ENCODE data around the gene NCAPG2. TPM values are rescaled to one million over a fixed set of nuclear protein-coding genes. Genes with fewer than 3 reads are reported as not detected.

NCAPG2 gene
- polyA plus RNA-seq, 3 donors = 1.1 to 3.1 (median 1.7) TPM

- no peak overlapping the region for H3K4me3 ChIP-seq (replicated peaks in 1 of 3; ENCODE audit: low read depth in 2 of 3, low read length in 3 of 3)
- no peaks in the 10 kb centered on the region for H3K9me3 Mint-ChIP-seq
- peaks cover 10 to 12% of the 10 kb centered on the region in 2 donors for H3K4me1 ChIP-seq (ENCODE audit: control insufficient read depth in 1 of 2, insufficient read depth in 2 of 2, low read length in 2 of 2)
- H3K4me3 Mint-ChIP-seq = no peak overlapping the region
- H3K27me3 ChIP-seq (ENCODE audit: control insufficient read depth in 2 of 2, insufficient read depth in 2 of 2, low read length in 2 of 2) = no peaks in the 10 kb centered on the region
- peaks cover 1 to 11% of the 10 kb centered on the region in 2 donors for H3K36me3 ChIP-seq (replicated peaks in 1 of 2; ENCODE audit: control insufficient read depth in 1 of 2, insufficient read depth in 2 of 2, low read length in 2 of 2)
- no peaks in the 10 kb centered on the region for H3K9me3 ChIP-seq (replicated peaks in 1 of 2; ENCODE audit: control insufficient read depth in 1 of 2, insufficient read depth in 1 of 2, low read length in 2 of 2)
- H3K27ac Mint-ChIP-seq = no peak overlapping the region
- no peak for TF ChIP-seq CTCF (IDR thresholded peaks at IDR 0.05)
- no peaks in the 10 kb centered on the region for H3K79me2 ChIP-seq (ENCODE audit: insufficient read depth, low read length)
- peaks cover 6 to 15% of the 10 kb centered on the region in 2 donors for H3K36me3 Mint-ChIP-seq
- peaks cover 1 to 3% (median 2%) of the 10 kb centered on the region in 3 donors for H3K27me3 Mint-ChIP-seq (ENCODE audit: low read depth in 3 of 3)
- no peak overlapping the region for H2AFZ ChIP-seq (ENCODE audit: insufficient read depth, low read depth, low read length, poor library complexity, severe bottlenecking)
- 100% methylated on average over 4 of the region's 5 CpGs for WGBS (ENCODE audit: insufficient coverage)
- H3K27ac ChIP-seq (ENCODE audit: low read depth in 1 of 2, low read length in 2 of 2) = no peak overlapping the region
- no peak overlapping the region for H3K4me2 ChIP-seq (replicated peaks; ENCODE audit: extremely low read depth, low read length, poor library complexity, severe bottlenecking)
- peaks cover 14% of the 10 kb centered on the region for H3K4me1 Mint-ChIP-seq
- no peak for DNase-seq
- H4K20me1 ChIP-seq (ENCODE audit: insufficient read depth, low read length) = no peaks in the 10 kb centered on the region
- H3K9ac ChIP-seq (ENCODE audit: insufficient read depth, low read length, poor library complexity, severe bottlenecking) = no peak overlapping the region
- intact Hi-C loops (cut with micrococcal nuclease) = no loop called here
Observed at GRCh38 chr7:158727690-158728089, 23.1 kb upstream of the NCAPG2 start.

GRCh38 chr7:158726277-158726807 is 21.7 kb upstream of the NCAPG2 start:
- Mint-ChIP-seq H3K27me3 (ENCODE audit: low read depth in 3 of 3) (peaks cover 1 to 3% (median 2%) of the 10 kb centered on the region in 3 donors), H3K4me3 (no peak overlapping the region), H3K9me3 (no peaks in the 10 kb centered on the region), H3K27ac (no peak overlapping the region), H3K4me1 (peaks cover 14% of the 10 kb centered on the region), H3K36me3 (peaks cover 0 to 8% of the 10 kb centered on the region in 2 donors)
- Histone ChIP-seq H3K9me3 (replicated peaks in 1 of 2; ENCODE audit: control insufficient read depth in 1 of 2, insufficient read depth in 1 of 2, low read length in 2 of 2) (no peaks in the 10 kb centered on the region), H3K4me2 (replicated peaks; ENCODE audit: extremely low read depth, low read length, poor library complexity, severe bottlenecking) (no peak overlapping the region), H3K9ac (ENCODE audit: insufficient read depth, low read length, poor library complexity, severe bottlenecking) (no peak overlapping the region), H3K27me3 (ENCODE audit: control insufficient read depth in 2 of 2, insufficient read depth in 2 of 2, low read length in 2 of 2) (no peaks in the 10 kb centered on the region), H2AFZ (ENCODE audit: insufficient read depth, low read depth, low read length, poor library complexity, severe bottlenecking) (no peak overlapping the region), H3K4me3 (replicated peaks in 1 of 3; ENCODE audit: low read depth in 2 of 3, low read length in 3 of 3) (no peak overlapping the region), H3K79me2 (ENCODE audit: insufficient read depth, low read length) (no peaks in the 10 kb centered on the region), H3K36me3 (replicated peaks in 1 of 2; ENCODE audit: control insufficient read depth in 1 of 2, insufficient read depth in 2 of 2, low read length in 2 of 2) (no peaks in the 10 kb centered on the region), H3K4me1 (ENCODE audit: control insufficient read depth in 1 of 2, insufficient read depth in 2 of 2, low read length in 2 of 2) (peaks cover 10 to 12% of the 10 kb centered on the region in 2 donors), H3K27ac (ENCODE audit: low read depth in 1 of 2, low read length in 2 of 2) (no peak overlapping the region), H4K20me1 (ENCODE audit: insufficient read depth, low read length) (no peaks in the 10 kb centered on the region)
- DNase-seq = no peak
- no peak for TF ChIP-seq CTCF (IDR thresholded peaks at IDR 0.05)
- intact Hi-C loops (cut with micrococcal nuclease) = no loop called here
- WGBS (ENCODE audit: insufficient coverage) = 75% methylated on average over 2 of the region's 4 CpGs
